Fibroblast of upper back skin (primary cell): ENCODE measurements around the gene RPF1.
"Not testable (repeated sequence)": the region's sequence is repeated elsewhere in the genome, so short reads cannot be mapped to it uniquely, and the experiment has no call there.

Source experiments
- DNase-seq: peaks from one replicate; pipeline ENCODE4 v3.0.0-alpha.2; 2013

Gene RPF1

GRCh38 chr1:84478876-84479868 is at the start of gene RPF1:
Gene RPF1, plus strand, starts transcription at chr1:84479266. Its CDS starts 16 bp downstream, at chr1:84479282.
- peak; percentile 86 for DNase-seq

GRCh38 chr1:84430546-84430945 is 48.5 kb upstream of the RPF1 start:
- DNase-seq = no peak

- peak; percentile 68 for DNase-seq
Measured at GRCh38 chr1:84433258-84434080, 45.6 kb upstream of the RPF1 start.

- no peak for DNase-seq
Measured at GRCh38 chr1:84434081-84434769, 44.8 kb upstream of the RPF1 start.

GRCh38 chr1:84434801-84435549 is 44.1 kb upstream of the RPF1 start:
- DNase-seq = no peak

- DNase-seq = no peak
Measured at GRCh38 chr1:84436876-84437655, 42.0 kb upstream of the RPF1 start.

- DNase-seq = peak; percentile 93
Measured at GRCh38 chr1:84442256-84442655, 36.8 kb upstream of the RPF1 start.

GRCh38 chr1:84442747-84443646 is 36.1 kb upstream of the RPF1 start:
- not testable (repeated sequence) for DNase-seq

GRCh38 chr1:84448704-84449103 is 30.4 kb upstream of the RPF1 start:
- DNase-seq = not testable (repeated sequence)

- no peak for DNase-seq
Measured at GRCh38 chr1:84450910-84451309, 28.2 kb upstream of the RPF1 start.

GRCh38 chr1:84452436-84452835 is 26.6 kb upstream of the RPF1 start:
- no peak for DNase-seq

GRCh38 chr1:84462118-84462517 is 16.9 kb upstream of the RPF1 start:
- DNase-seq = no peak

- DNase-seq = no peak
Measured at GRCh38 chr1:84467298-84467697, 11.8 kb upstream of the RPF1 start.

- DNase-seq = no peak
Measured at GRCh38 chr1:84476225-84476624, 2.8 kb upstream of the RPF1 start.

GRCh38 chr1:84479998-84480397 is 932 bp downstream of the RPF1 start:
- no peak for DNase-seq

GRCh38 chr1:84480650-84481049 is 1.6 kb downstream of the RPF1 start:
- no peak for DNase-seq

- no peak for DNase-seq
Measured at GRCh38 chr1:84481317-84481716, 2.3 kb downstream of the RPF1 start.

GRCh38 chr1:84488107-84488506 is 9.0 kb downstream of the RPF1 start:
- no peak for DNase-seq

- no peak for DNase-seq
Measured at GRCh38 chr1:84489766-84490165, 10.7 kb downstream of the RPF1 start.

GRCh38 chr1:84492726-84493125 is 13.7 kb downstream of the RPF1 start:
- DNase-seq = peak; percentile 4
